ENCODE results near the gene MEGF11. TPM values are rescaled to one million over a fixed set of nuclear protein-coding genes. Genes with fewer than 3 reads are reported as not detected.

MEGF11 gene
- polyA plus RNA-seq, 1 donor, result 0.26 TPM

DNA sequence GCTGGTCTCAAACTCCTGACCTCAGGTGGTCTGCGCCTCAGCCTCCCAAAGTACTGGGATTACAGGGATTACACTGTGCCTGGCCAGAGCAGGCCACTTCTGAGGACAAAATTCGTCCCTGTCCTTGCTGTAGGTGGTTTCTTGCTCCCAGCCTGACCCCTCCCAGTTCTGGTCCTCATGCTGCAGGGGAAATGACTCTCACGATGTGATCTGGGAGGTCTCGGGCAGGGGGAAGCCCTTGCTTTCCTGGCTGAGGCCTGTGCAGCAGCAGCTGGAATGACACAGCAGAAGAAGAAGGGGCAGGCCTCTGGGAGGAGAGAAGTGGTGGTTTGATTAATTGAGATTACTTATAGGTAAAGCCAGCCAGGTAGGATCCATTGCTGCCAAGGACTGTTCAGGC, 39.3 kb downstream of the MEGF11 start:
- DNase-seq, result no peak

DNA sequence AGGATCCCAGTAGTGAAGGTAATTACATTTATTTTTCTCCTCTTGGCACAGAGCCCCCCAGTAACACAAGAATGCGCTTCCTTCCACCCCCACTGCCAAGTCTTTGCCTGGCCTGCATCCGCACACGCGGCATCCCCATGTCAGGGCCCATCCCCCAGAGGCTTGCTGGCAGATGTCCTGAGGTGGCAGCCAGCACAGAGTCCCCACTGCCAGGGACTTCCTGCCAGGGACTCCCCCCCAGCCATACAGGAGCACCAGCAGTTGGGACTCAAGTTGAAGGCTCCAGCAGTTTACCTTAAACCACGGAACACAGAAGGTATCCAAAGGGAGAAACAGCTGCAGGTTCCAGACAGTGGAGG, 41.0 kb downstream of the MEGF11 start:
- DNase-seq, result no peak

DNA sequence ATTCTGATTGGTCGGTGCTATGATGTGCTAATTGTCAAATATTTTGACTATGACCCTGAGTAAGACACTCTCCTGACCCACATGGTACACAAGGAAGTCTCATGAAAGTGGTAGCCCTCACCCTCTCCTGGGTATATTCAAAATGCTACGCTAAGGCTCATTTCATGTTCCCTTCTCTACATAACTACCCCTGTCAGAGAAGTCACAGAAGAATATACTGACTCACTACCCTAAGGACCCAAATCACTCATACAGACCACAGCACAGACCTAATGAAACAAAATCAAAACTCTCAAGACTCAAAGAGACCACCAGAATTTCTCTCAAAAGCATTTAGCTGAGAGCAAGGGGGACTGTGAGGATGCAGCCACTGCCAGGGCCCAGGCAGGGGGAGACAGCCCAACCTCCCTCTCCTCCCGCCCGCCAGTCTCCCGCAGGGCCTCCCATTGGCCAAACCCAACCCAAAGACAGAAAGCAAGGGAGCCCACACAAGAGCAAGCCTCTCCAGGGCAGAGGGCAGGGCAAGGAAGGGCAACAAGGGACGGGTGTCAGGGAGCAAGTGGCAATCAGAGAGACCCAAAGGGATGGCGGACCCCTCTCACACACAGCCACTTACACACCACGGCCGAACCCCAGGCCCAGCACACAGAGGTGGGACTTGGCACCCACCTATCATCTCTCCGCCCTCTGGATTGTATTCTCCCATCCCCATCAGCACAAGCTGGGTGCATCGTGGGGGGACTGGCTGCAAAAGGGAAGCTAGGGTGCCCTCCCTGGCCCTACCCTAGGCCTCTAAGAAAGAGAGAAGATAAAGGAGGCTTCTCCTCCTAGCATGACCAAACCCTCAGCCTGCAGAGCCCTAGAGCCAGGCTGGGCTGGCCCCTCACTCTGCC, 41.6 kb downstream of the MEGF11 start:
- DNase-seq, result no peak

DNA sequence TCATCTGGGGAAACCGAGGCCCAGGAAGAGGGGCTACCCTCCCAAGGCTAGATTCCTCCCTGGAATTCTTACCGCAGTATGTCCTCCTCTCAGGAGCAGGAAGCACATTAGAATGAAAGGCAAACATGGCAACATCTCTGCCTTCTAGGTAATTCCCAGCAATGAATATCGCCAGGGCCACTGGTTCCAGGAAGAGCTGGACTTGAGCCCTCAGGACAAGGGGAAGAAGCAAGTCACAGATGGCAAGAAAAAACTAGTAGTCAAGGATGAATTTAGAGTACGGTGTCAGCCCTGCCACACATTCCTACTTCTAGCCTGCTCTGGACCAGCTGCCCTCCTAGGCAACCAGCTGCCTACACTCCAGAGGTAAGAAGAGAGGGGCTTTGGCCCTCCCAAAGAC, 42.9 kb downstream of the MEGF11 start:
- DNase-seq, result no peak

DNA sequence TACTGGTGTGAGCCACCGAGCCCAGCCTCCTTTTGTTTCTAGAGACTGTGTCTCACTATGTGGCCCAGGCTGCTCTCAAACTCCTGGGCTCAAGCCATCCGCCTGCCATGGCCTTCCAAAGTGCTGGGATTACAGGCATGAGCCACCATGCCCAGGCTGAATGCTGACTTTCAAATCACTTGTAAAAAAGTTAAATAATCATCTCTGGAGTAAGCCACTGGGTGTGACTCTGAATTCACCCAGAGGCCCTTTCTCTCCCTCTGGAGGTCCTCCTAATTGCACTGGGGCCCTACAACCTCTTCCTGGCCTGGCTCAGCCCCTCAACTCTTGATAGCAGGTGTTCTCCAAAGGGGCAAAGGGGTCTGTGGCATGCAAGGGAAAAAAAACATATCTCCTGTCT, 54.8 kb downstream of the MEGF11 start:
- DNase-seq, result no peak

DNA sequence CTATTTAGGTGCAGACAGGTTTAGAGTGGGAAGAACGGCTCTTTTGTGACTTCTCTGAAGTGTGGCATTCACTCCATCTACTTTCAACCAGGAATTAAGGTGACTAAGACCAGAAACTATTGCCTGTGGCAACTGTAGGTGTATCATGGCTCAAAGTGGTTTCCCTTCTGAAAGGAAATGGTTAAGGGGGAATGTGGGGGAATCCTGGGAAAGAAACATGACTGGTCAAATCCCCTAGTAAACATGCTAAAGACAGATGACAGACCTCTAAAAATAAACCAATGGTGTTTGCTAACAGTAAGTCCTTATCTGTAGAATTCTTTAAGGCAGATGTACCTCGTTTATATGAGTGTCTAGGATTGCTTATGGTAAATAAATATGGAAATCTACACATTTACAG, 56.9 kb downstream of the MEGF11 start:
- DNase-seq, result no peak

DNA sequence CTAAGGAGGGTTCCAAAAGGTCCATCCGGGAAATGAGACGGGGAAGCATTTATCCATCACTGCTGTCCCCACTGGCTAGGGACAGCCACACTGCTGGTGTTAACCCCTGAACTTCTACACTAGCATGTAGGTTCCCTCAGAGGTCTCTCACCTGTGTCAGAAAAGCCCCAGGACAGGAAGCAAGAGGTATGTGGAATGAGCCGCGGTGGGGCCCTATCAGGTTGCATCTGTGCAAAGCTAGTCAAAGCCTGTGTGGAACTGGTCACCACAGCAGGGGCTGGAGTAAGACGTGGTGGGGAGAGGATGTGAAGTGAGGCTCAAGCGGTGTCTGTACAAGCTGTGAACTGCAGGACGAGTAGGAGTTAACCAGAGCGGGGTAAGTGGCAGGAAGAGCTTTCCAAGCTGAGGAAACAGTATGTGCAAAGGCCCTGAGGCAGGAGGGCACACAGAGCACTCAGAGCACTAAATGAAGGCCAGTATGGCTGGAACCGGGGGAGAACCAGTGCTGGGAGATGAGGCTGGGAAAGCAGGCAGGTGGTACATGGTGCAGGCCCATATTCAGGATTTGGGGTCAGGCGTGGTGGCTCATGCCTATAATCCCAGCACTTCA, 57.8 kb downstream of the MEGF11 start:
- no peak for DNase-seq

DNA sequence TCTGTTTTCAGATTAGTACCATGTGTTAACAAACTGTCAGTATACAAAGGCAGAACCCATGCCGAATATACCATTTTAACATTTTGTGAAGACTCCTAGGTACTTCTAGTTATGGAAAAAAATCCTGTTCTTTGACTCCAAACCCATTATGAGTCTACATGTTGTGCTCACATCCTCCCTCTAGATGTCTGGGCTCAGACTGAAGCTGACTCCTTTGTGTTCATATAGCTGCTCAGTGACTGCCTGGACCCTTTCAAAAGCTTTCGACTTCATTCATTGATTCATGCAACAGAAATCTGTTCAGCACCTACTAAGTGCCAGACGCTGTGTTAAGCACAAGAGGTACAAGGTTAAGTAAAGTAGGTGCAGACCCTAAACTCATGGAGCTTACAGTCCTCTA, 60.5 kb downstream of the MEGF11 start:
- no peak for DNase-seq

DNA sequence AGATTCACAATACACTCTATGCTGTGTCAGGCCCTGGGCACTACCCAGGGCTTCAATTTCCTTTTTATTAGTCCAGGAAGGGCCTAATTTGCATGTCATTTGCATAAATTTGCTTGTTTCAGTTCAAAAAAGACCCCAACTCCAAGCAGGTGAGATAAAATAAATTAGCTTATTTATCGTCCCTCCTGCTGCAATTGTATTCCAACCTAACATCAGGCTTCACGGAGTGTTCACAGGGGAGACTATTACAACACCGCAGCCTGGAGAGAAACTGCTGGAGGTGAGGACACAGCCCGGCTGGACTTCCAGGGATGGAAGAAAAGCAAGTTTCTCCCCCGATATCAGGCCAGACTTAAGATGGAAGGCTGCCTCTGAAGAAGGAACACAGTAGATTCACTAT, 62.8 kb downstream of the MEGF11 start:
- DNase-seq, result no peak

DNA sequence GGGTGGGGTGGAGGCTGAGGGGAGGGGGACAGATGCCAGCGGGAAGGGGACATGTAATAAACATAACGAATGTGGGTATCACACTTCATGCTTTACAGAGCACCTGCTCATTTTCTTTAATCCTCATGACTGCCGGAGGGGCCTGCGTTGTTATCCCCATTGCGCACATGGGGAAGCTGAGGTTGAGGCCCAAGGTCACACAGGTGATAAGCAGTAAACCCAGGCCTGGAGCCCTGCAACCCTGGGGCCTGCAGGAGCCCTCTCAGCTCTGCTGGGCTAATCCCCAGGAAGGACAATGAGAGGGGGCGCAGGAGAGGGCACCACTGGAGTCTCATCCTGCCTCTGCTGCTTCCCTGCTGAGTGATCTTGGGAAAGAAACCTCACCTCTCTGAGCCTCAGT, 64.3 kb downstream of the MEGF11 start:
- no peak for DNase-seq

DNA sequence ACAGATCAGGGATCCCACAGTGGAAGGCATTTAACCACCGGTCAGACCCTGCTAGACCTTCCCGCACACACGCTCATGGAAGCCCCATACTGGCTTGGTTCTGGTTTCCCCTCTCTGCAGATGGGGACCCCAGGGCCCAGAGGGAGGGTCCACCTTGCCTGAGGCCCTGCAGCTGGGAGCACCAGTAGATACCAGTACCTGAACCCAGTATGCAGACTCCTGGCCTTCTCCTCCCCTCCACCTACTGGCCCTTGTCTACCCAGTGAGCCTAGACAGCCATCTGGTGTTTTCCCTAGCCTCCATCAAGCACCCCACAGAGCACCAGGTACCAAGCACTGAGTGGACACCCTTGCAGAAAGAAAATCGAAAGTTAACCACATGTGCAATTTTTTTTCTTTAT, 65.1 kb downstream of the MEGF11 start:
- no peak for DNase-seq

DNA sequence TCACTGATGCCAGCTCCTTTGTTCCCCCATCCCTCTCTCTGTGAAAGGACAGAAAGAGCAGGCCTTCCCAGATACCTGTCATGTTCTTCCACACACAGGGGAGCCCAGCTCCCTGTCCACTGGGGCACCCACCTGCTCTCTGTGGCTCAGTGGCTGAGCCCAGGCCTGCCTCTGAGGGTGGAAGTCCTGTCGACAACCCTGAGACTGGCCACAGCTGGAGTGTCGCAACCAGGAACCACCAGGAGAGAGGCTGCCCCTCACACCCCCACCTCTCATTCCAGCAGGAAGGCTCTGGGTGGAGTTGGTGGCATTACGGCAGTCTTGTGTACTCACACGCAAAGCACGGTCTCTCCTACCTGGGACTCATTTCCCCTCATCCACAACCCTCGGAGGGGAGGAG, 66.3 kb downstream of the MEGF11 start:
- DNase-seq, result no peak

DNA sequence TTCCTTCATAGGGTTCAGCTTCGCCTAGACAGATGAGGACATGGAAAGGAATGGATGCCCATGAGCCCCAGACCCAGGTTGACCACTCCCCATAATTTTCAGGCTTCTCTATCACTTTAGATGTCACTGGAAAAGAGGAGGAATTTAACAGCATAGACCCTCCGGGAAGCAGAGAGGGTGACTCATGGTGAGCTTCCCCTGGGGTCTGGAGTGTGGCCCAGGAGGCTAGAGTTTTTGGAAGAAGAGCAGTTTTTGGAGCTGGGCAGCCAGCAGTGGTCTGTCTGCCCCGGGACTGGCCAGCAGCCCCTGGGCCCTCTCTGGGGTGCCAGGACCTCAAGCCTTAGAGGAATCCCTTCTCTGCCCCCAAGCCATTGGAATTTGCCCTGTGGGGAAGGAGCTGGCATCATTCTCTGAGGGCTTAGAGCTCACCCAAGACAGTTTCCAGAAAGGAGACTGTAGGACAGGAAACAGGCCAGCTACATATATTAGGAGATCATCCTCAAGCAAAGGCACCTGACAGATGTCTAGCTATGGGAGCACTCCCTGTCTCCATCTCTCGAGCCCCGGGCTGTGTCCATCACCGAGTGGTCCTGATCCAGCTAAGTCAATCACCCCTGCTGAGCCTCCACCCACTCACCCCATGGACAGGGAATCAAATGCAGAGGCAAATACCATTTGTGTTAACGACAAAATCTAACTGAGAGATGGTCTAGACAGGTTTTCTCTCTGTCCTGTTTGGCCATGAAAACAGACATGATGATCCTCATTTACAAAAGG, 67.3 kb downstream of the MEGF11 start:
- no peak for DNase-seq

DNA sequence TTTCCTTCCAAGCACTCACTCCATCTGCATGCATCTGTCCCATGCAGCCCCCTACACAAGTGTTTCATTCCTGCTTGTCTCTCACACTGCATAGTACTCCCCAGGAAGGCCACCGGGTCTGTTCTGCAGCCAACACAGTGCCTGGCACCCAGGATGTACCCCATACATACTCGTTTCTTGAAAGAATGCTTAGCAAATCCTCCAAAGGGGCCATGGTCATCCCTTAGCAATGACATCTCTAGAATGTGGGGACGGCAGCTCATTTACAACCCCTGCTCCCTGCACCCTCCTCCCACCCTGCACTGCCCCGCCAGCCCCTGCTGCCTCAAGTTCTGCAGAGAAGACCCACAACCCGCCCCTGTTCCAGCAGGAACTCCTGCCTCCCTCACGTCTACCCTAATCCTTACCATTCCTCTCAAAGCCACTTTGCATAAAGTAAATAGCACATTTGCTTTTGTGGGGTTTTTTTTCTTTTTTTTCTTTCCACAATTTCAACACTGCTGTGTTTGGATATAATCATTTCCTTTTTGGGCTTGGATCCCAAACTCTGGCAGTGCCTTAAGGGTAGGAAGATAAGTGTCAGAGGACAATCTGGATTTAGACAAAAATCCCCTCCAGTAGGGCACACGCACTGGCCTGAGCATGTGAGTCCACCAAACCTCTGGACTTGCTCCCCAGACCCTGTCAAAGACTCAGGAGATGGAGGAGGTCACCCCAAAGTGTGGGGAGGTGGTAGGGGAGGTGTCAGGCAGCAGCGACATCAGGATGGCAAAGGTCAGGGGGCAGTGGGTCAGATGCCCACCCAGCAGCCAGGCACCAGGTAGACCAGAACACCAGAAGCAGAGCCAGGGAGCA, 68.4 kb downstream of the MEGF11 start:
- no peak for DNase-seq

DNA sequence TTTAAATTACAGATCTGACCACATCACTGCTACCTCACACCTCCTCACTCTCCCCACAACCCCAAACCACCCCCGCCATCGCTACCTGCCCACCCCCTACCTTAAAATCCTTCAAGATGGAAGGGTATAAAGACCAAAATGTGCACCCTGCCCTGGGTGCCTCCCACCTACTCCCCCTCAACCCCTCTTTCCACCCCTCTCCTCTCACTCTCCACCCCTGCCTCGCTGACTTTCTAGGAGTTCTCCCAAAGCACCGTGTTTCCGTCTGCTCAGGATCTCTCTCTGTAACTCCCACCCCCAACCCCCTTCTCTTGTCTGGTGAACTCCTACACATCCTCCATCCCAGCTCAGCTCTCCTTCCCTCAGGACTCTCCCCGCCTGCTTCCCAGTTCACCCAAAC, 69.1 kb downstream of the MEGF11 start:
- no peak for DNase-seq

DNA sequence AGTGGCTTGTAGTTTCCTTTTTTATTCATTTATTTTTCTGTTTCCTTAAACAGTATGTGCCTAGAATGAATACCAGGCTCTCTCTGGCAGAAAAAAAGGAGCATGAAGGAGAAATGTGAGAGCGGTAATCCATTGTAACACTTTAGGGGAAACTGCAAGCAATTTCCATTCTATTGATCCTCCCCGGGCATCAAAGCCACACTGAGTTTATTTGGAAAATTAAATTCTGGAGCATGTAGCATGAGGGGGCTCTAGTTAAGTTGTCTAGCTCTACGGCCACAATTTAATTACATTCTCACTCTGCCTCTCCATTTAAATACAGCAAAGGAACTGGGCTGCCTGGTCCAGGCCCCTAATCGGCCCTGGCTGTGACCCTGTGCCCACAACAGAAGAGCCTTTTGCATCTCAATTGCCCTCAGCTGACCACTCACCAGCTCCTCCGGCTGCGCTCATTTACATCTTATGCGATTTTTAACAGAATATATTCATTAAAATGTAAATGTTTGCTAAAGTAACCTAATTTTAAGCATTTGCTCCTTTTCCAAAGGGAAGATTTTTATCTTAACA, 72.9 kb downstream of the MEGF11 start:
- DNase-seq, result no peak

DNA sequence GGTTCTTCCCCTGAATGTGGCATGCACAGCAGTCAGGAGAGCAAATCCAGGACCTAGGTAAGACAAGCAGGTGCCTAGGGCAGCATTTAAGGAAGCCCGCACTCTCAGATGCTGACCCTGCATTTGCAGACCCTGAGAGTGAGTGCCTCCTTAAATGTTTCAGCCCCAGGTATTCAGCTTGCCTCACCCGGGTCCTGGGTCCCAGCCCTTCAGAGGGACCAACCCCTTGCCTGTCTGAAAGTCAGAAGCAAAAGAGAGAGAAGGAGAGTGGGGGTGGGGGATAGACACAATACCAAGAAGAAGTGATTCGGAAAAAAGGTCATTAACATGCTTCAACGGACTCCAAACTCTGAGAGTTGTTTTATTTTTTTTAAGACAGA, 75.0 kb downstream of the MEGF11 start:
- DNase-seq, result no peak

DNA sequence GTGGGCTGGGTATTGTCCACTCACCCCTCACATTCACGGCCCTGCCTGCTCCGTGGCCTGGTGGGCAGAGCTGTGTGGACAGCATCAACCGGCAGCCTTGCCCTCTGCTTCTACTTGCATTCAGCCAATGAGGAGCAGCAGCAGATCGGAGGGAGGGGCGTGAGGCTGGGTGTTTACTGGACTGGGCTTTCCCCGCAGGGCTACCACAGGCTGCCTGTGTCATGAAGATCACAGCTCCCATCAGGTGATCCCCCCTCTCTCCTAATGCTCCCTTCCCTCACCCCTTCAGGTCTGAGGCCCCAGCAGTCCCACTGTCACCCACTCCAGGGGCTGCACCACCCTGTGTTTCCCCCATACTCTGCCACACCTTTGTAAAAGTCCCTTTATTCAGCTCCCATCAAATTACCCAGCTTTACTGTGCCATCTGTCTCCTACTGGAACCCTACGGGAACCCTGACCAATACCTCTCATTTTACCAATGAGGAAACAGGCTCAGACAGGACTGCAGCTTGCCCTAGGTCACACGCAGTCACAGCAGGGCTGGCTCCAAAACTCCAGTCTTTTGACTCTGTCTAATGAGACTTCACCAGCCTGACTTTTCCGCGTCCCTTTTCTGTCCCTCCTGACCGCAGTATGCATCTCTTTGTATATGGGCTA, 81.1 kb downstream of the MEGF11 start:
- DNase-seq, result no peak

DNA sequence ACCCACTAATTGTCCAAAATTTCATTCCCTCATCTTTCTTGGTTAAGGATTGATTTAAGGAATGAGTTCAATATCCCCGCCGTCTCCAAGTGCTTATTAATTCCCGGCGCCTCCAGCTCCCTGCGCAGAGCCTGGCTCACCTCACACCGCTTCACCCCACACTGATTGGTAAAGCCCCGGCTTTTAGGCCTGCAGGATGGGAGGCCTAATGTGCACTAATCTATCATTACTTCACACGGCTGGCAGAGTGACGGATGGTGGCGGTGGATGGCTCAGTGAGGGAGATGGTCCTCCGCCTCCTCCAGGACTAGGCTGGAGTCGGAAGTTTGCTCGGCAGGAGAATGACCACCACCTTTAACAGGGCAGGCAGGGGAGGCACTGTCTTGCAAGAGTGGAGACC, 81.7 kb downstream of the MEGF11 start:
- DNase-seq, result no peak

DNA sequence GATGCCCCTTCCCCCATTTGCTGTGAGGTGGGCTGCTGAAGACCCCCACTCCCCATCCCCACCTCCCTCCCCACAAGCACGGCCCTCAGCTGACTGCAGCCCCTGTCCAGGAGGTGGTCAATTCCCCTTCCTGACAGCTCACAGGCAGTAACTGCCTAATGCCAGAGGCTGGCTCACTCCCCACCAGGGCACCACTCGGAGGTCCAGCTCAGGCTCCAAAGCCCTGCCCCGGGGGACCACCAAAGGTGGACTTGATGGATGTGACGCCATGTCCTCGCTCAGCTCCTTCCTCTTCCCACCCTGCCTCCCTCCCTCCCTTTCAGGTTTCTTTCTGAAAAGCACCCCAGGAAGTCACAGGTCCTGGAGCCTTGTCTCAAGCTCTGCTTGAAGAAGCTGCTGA, 82.8 kb downstream of the MEGF11 start:
- no peak for DNase-seq

DNA sequence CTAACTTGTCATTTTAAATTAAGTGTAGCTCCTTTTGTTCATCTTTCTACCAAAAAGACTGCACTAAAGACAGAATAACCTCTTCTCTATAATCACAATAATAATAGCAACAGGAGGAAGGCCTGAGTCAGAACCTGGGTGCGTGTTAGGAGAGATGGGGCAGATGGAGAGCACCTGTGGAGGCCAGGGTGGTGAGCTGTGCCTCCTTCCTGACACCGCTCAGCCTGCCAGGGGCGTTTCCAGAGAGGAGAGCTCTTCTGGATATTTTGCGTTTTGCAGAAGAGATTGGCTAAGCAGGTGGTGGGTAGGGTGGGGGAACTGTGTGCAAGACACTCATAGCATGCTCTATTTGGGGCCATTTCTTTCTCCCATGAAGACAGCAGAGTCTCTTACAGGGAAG, 83.5 kb downstream of the MEGF11 start:
- DNase-seq, result no peak

DNA sequence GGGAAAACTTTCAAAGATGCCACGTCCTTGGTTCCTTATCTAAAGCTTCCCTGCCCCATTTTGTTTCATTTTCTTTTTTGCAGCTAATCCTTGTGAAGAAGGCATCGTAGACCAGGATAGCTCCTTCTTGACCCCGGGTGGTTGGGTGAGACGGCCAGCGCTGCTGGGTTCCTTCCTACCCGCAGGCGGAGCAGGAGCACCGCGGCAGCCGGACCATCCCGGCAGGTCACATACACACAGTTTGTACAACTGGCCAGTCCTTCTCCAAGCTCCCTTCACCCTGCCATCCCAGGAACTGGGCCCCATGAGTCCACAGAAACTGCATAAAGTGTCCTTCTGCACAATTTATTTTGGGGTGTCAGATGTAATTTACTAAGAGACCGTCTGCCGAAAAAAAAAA, 83.9 kb downstream of the MEGF11 start:
- no peak for DNase-seq

Measured in hindlimb muscle (tissue), 1 donor.